Measurements from ENCODE around the gene MST1R. TPM values are rescaled to one million over a fixed set of nuclear protein-coding genes. Genes with fewer than 3 reads are reported as not detected.

MST1R gene
- total RNA-seq, 1 experiment from 2014 or later: 39.0 TPM

DNA sequence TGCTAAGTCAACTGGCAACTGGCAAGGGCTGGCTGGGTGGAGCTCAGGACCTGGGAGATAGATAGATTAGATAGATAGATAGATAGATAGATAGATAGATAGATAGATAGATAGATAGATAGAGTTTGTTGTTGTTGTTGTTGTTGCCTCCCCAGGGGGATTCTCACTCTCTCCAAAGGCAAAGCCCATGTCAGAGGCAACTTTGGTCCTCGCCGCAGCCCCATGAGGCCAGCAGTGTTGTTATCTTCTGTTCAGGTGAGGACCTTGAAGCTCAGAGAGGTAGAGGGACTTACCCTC lies 7.4 kb upstream of the MST1R start:
- CTCF ChIA-PET: no interaction called here

DNA sequence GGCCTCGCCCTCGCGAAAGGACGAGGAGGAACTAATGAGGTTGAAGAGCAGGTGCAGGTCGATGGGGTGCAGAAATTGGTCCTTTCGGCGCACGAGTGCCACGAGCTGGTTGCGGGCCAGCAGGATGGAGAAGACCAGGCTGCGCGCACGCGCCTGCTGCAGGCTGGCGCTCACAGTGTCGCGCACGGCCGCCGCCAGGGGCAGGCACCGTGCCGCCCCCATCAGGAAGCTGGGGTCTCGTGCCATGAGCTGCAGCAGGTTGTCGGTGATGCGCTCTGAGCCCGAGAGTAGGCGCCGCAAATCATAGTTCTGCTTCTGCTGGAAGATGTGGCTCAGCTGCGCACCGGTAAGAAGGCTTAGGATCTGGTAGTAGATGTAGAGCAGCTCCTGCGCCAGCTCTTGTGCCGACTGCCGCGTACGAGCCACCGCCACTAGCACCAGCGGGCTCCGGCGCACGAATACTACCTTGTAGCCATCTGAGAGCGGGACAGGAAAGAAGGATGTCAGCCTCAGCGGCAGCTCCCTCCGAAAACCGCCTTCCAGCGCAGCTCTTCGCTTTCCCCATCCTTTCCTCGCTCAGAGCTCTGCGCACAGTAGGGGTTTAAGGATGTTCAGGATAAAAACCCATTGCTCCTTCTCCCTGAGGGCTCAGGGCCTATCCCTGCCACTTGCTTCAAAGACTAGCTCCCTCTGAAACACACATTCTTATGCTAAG lies 6.9 kb upstream of the MST1R start:
- H3K4me2 ChIP-seq (ENCODE audit: low read length): no peak overlapping the region
- no peak for ATAC-seq
- H3K36me3 ChIP-seq (ENCODE audit: low read depth, low read length): peaks cover 8% of the 10 kb centered on the region
- BruUV-seq (replicated peaks): no TSS peak
- no peaks in the 10 kb centered on the region for H3F3A ChIP-seq (ENCODE audit: low read length, unreplicated experiment)
- intact Hi-C loops (cut with micrococcal nuclease): no loop called here
- H2AFZ ChIP-seq (ENCODE audit: low read length): no peak overlapping the region
- no peak overlapping the region for H3K9ac ChIP-seq (ENCODE audit: low read length)
- no peaks in the 10 kb centered on the region for H3K27me3 ChIP-seq (ENCODE audit: low read length)
- no peak for DNase-seq
- peaks cover 1% of the 10 kb centered on the region; the same call in 1 of the 2 replicates for H3K79me2 ChIP-seq (ENCODE audit: low read length)
- H3K4me3 ChIP-seq (ENCODE audit: low read length): no peak overlapping the region
- H3K9me2 ChIP-seq (replicated peaks; ENCODE audit: low read length): no peaks in the 10 kb centered on the region
- CTCF ChIA-PET: no interaction called here
- H3K9me3 ChIP-seq (ENCODE audit: low read length): no peaks in the 10 kb centered on the region
- H3K27ac ChIP-seq (ENCODE audit: low read length): no peak overlapping the region
- H4K20me1 ChIP-seq (ENCODE audit: low read length): no peaks in the 10 kb centered on the region
- no peak for TF ChIP-seq EZH2phosphoT487 (IDR thresholded peaks at IDR 0.05; ENCODE audit: borderline replicate concordance, low read length)
- TF ChIP-seq CTCF (conservative IDR thresholded peaks at IDR 0.05; ENCODE audit: low read depth, low read length): no peak
- no peak for TF ChIP-seq EZH2 (IDR thresholded peaks at IDR 0.05; ENCODE audit: low read length, unreplicated experiment)
- H3K4me1 ChIP-seq (ENCODE audit: insufficient read depth, low read length): peaks cover 13% of the 10 kb centered on the region
- POLR2A ChIA-PET (ENCODE audit: unreplicated experiment): no interaction called here

More for the DNA sequence above, 7.4 kb upstream of the MST1R start:
- no peak overlapping the region for H3K4me3 ChIP-seq (ENCODE audit: low read length)
- H2AFZ ChIP-seq (ENCODE audit: low read length): no peak overlapping the region
- TF ChIP-seq EZH2 (IDR thresholded peaks at IDR 0.05; ENCODE audit: low read length, unreplicated experiment) (no peak), CTCF (conservative IDR thresholded peaks at IDR 0.05; ENCODE audit: low read depth, low read length) (no peak), EZH2phosphoT487 (IDR thresholded peaks at IDR 0.05; ENCODE audit: borderline replicate concordance, low read length) (no peak)
- POLR2A ChIA-PET (ENCODE audit: unreplicated experiment): no interaction called here
- peaks cover 8% of the 10 kb centered on the region for H3K36me3 ChIP-seq (ENCODE audit: low read depth, low read length)
- no peak overlapping the region for H3K27ac ChIP-seq (ENCODE audit: low read length)
- H3K9me3 ChIP-seq (ENCODE audit: low read length): no peaks in the 10 kb centered on the region
- H3K79me2 ChIP-seq (ENCODE audit: low read length): 0 out of 2 replicates have a peak, but pooled peaks cover 6% of the 10 kb centered on the region
- no peaks in the 10 kb centered on the region for H3K9me2 ChIP-seq (replicated peaks; ENCODE audit: low read length)
- no peaks in the 10 kb centered on the region for H4K20me1 ChIP-seq (ENCODE audit: low read length)
- H3K9ac ChIP-seq (ENCODE audit: low read length): no peak overlapping the region
- ATAC-seq: no peak
- no peak overlapping the region for H3K4me2 ChIP-seq (ENCODE audit: low read length)
- BruUV-seq (replicated peaks): no TSS peak
- H3F3A ChIP-seq (ENCODE audit: low read length, unreplicated experiment): no peaks in the 10 kb centered on the region
- intact Hi-C loops (cut with micrococcal nuclease): no loop called here
- peaks cover 8% of the 10 kb centered on the region for H3K4me1 ChIP-seq (ENCODE audit: insufficient read depth, low read length)
- DNase-seq: no peak
- H3K27me3 ChIP-seq (ENCODE audit: low read length): no peaks in the 10 kb centered on the region

GRCh38 chr3:49908373-49909199 lies 4.9 kb upstream of the MST1R start:
- DNase-seq (no peak), ATAC-seq (no peak)
- Histone ChIP-seq H3K27ac (ENCODE audit: low read length) (no peak overlapping the region), H3K9me3 (ENCODE audit: low read length) (no peaks in the 10 kb centered on the region), H3K9ac (ENCODE audit: low read length) (no peak overlapping the region), H3F3A (ENCODE audit: low read length, unreplicated experiment) (no peaks in the 10 kb centered on the region), H3K4me1 (ENCODE audit: insufficient read depth, low read length) (peaks cover 31% of the 10 kb centered on the region), H3K27me3 (ENCODE audit: low read length) (no peaks in the 10 kb centered on the region), H3K9me2 (replicated peaks; ENCODE audit: low read length) (no peaks in the 10 kb centered on the region), H4K20me1 (ENCODE audit: low read length) (no peaks in the 10 kb centered on the region), H3K4me3 (ENCODE audit: low read length) (no peak overlapping the region), H2AFZ (ENCODE audit: low read length) (no peak overlapping the region), H3K4me2 (ENCODE audit: low read length) (no peak overlapping the region), H3K79me2 (ENCODE audit: low read length) (peaks cover 15% of the 10 kb centered on the region), H3K36me3 (ENCODE audit: low read depth, low read length) (peaks cover 8% of the 10 kb centered on the region)
- POLR2A ChIA-PET (ENCODE audit: unreplicated experiment): no interaction called here
- CTCF ChIA-PET: interaction anchor here (1.2 kb wide), 1 partner anchor 109 kb away, joined by 3 read pairs; the partner anchor contains the start of gene CDHR4
- intact Hi-C loops (cut with micrococcal nuclease): no loop called here
- no peak for TF ChIP-seq EZH2 (IDR thresholded peaks at IDR 0.05; ENCODE audit: low read length, unreplicated experiment)
- no peak for TF ChIP-seq EZH2phosphoT487 (IDR thresholded peaks at IDR 0.05; ENCODE audit: borderline replicate concordance, low read length)
- TF ChIP-seq CTCF (conservative IDR thresholded peaks at IDR 0.05; ENCODE audit: low read depth, low read length): no peak
- BruUV-seq (replicated peaks): no TSS peak

Measured in PC-3 (cell line).